SK-N-SH treated with all-trans-retinoic acid at 6 μM for 48 hours (cell line): ENCODE data around the gene SMOC1.

ENCODE experiments used
- ATAC-seq: fragments of 200-7000 bp; cut with Tn5 transposase; 3 replicates; pipeline ENCODE4 v1.9.1; 2020; ENCODE audit warnings: mild to moderate bottlenecking, moderate library complexity
- ARNTL ChIP-seq: fragments of 450-650 bp; formaldehyde crosslinking; IDR thresholded peaks from 2 replicates; pipeline ENCODE4 v1.5.0; 2020; ENCODE audit warnings: low read depth, mild to moderate bottlenecking, moderate library complexity, borderline replicate concordance
- BACH2 ChIP-seq: fragments of 250-450 bp; sonication (Bioruptor Pico); IDR thresholded peaks from 2 replicates; pipeline ENCODE4 v1.9.0; 2021; ENCODE audit warnings: mild to moderate bottlenecking, borderline replicate concordance
- CSDC2 ChIP-seq: fragments of 250-450 bp; sonication (Bioruptor Pico); IDR thresholded peaks from 2 replicates; pipeline ENCODE4 v1.5.0; 2020; ENCODE audit warnings: mild to moderate bottlenecking, moderate library complexity
- GLIS3 ChIP-seq: fragments of 250-450 bp; sonication (Bioruptor Pico); IDR thresholded peaks from 2 replicates; pipeline ENCODE4 v1.5.0; 2020; ENCODE audit warnings: mild to moderate bottlenecking, moderate library complexity
- ISL1 ChIP-seq: fragments of 250-450 bp; sonication (Bioruptor Pico); IDR thresholded peaks from 2 replicates; pipeline ENCODE4 v2.1.2; 2022; ENCODE audit warnings: mild to moderate bottlenecking, moderate library complexity
- OSR1 ChIP-seq: fragments of 250-450 bp; sonication (Bioruptor Pico); IDR thresholded peaks from 2 replicates; pipeline ENCODE4 v1.8.0; 2022; ENCODE audit warnings: moderate library complexity, mild to moderate bottlenecking, inconsistent platforms
- PPARA ChIP-seq: fragments of 250-450 bp; sonication (Bioruptor Pico); IDR thresholded peaks from 2 replicates; pipeline ENCODE4 v1.5.0; 2020; ENCODE audit warnings: mild to moderate bottlenecking, borderline replicate concordance
- RARB ChIP-seq: fragments of 250-450 bp; sonication (Bioruptor Pico); IDR thresholded peaks from 2 replicates; pipeline ENCODE4 v1.8.0; 2021; ENCODE audit warnings: mild to moderate bottlenecking, moderate library complexity
- SNAI2 ChIP-seq: fragments of 250-450 bp; sonication (Bioruptor Pico); IDR thresholded peaks from 2 replicates; pipeline ENCODE4 v1.5.0; 2020; ENCODE audit warnings: mild to moderate bottlenecking, moderate library complexity
- TOX ChIP-seq: fragments of 250-450 bp; sonication (Bioruptor Pico); IDR thresholded peaks from 2 replicates; pipeline ENCODE4 v1.8.0; 2021; ENCODE audit warnings: mild to moderate bottlenecking, moderate library complexity, borderline replicate concordance
- ZC3H10 ChIP-seq: fragments of 250-450 bp; sonication (Bioruptor Pico); IDR thresholded peaks from 2 replicates; pipeline ENCODE4 v1.5.1; 2021; ENCODE audit warnings: mild to moderate bottlenecking, moderate library complexity
- ZFP3 ChIP-seq: fragments of 250-450 bp; sonication (Bioruptor Pico); IDR thresholded peaks from 2 replicates; pipeline ENCODE4 v1.5.0; 2020; ENCODE audit warnings: mild to moderate bottlenecking, moderate library complexity
- ZNF70 ChIP-seq: fragments of 450-650 bp; formaldehyde crosslinking; IDR thresholded peaks from 2 replicates; pipeline ENCODE4 v1.5.0; 2020; ENCODE audit warnings: mild to moderate bottlenecking, moderate library complexity
- ZNF8 ChIP-seq: fragments of 450-650 bp; formaldehyde crosslinking; IDR thresholded peaks from 2 replicates; pipeline ENCODE4 v1.5.0; 2020; ENCODE audit warnings: mild to moderate bottlenecking, moderate library complexity
- TF ChIP-seq, protein P1 (sequence below): fragments of 250-450 bp; sonication (Bioruptor Pico); IDR thresholded peaks from 2 replicates; pipeline ENCODE4 v1.8.0; 2021; ENCODE audit warnings: low read depth, mild to moderate bottlenecking, moderate library complexity, borderline replicate concordance
- TF ChIP-seq, protein P2 (sequence below): fragments of 250-450 bp; sonication (Bioruptor Pico); IDR thresholded peaks from 2 replicates; pipeline ENCODE4 v1.5.1; 2020; ENCODE audit warnings: low read depth, mild to moderate bottlenecking, moderate library complexity
- TF ChIP-seq, protein P3 (sequence below): fragments of 250-450 bp; sonication (Bioruptor Pico); IDR thresholded peaks from 2 replicates; pipeline ENCODE4 v1.5.0; 2020; ENCODE audit warnings: mild to moderate bottlenecking, moderate library complexity
- TF ChIP-seq, protein P4 (sequence below): fragments of 250-450 bp; sonication (Bioruptor Pico); IDR thresholded peaks from 2 replicates; pipeline ENCODE4 v1.8.0; 2020; ENCODE audit warnings: mild to moderate bottlenecking, moderate library complexity, borderline replicate concordance

Gene SMOC1

DNA sequence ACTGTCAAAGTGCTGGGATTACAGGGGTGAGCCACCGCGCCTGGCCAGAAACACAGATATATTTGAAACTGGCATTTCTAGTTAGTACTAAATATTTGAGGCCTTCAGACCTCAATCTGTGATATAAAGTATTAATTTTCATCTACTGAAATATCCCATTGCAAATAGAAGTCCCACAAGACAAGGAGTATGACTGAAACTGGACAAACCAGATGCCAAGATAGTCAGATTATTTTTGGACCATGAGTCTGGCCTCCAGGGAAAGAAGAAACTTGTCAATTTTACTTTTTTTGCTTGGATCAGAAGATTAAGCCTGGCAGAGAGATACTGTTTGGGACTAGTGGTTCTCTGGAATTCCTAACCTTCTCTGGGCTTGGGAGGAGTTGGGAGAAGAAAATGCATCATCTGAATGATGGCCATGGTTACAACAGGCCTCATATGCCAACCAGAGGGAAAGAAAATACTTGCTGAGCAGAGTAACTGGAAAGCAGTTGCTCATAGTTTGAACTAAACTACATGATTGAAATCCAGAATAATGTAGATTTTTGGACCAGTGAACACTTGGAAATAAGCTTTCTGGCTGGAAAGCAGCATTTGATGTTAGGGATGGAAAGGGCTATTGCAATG, 2.9 kb upstream of the SMOC1 start:
- ATAC-seq = no peak
- TF ChIP-seq ISL1 (CRISPR knock-in tag) (no peak), RARB (no peak), OSR1 (CRISPR knock-in tag) (no peak), SNAI2 (CRISPR knock-in tag) (no peak), ZC3H10 (CRISPR knock-in tag) (no peak), TOX (CRISPR knock-in tag) (no peak), CSDC2 (CRISPR knock-in tag) (no peak), BACH2 (no peak), GLIS3 (CRISPR knock-in tag) (no peak), ZFP3 (CRISPR knock-in tag) (no peak), PPARA (no peak)
- TF ChIP-seq, protein P1, sequence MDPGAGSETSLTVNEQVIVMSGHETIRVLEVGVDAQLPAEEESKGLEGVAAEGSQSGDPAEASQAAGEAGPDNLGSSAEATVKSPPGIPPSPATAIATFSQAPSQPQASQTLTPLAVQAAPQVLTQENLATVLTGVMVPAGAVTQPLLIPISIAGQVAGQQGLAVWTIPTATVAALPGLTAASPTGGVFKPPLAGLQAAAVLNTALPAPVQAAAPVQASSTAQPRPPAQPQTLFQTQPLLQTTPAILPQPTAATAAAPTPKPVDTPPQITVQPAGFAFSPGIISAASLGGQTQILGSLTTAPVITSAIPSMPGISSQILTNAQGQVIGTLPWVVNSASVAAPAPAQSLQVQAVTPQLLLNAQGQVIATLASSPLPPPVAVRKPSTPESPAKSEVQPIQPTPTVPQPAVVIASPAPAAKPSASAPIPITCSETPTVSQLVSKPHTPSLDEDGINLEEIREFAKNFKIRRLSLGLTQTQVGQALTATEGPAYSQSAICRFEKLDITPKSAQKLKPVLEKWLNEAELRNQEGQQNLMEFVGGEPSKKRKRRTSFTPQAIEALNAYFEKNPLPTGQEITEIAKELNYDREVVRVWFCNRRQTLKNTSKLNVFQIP (CRISPR knock-in tag) = no peak
- TF ChIP-seq, protein P2, sequence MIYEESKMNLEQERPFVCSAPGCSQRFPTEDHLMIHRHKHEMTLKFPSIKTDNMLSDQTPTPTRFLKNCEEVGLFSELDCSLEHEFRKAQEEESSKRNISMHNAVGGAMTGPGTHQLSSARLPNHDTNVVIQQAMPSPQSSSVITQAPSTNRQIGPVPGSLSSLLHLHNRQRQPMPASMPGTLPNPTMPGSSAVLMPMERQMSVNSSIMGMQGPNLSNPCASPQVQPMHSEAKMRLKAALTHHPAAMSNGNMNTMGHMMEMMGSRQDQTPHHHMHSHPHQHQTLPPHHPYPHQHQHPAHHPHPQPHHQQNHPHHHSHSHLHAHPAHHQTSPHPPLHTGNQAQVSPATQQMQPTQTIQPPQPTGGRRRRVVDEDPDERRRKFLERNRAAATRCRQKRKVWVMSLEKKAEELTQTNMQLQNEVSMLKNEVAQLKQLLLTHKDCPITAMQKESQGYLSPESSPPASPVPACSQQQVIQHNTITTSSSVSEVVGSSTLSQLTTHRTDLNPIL (CRISPR knock-in tag) = no peak
- TF ChIP-seq, protein P3, sequence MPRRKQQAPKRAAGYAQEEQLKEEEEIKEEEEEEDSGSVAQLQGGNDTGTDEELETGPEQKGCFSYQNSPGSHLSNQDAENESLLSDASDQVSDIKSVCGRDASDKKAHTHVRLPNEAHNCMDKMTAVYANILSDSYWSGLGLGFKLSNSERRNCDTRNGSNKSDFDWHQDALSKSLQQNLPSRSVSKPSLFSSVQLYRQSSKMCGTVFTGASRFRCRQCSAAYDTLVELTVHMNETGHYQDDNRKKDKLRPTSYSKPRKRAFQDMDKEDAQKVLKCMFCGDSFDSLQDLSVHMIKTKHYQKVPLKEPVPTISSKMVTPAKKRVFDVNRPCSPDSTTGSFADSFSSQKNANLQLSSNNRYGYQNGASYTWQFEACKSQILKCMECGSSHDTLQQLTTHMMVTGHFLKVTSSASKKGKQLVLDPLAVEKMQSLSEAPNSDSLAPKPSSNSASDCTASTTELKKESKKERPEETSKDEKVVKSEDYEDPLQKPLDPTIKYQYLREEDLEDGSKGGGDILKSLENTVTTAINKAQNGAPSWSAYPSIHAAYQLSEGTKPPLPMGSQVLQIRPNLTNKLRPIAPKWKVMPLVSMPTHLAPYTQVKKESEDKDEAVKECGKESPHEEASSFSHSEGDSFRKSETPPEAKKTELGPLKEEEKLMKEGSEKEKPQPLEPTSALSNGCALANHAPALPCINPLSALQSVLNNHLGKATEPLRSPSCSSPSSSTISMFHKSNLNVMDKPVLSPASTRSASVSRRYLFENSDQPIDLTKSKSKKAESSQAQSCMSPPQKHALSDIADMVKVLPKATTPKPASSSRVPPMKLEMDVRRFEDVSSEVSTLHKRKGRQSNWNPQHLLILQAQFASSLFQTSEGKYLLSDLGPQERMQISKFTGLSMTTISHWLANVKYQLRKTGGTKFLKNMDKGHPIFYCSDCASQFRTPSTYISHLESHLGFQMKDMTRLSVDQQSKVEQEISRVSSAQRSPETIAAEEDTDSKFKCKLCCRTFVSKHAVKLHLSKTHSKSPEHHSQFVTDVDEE (CRISPR knock-in tag) = no peak
- TF ChIP-seq, protein P4, sequence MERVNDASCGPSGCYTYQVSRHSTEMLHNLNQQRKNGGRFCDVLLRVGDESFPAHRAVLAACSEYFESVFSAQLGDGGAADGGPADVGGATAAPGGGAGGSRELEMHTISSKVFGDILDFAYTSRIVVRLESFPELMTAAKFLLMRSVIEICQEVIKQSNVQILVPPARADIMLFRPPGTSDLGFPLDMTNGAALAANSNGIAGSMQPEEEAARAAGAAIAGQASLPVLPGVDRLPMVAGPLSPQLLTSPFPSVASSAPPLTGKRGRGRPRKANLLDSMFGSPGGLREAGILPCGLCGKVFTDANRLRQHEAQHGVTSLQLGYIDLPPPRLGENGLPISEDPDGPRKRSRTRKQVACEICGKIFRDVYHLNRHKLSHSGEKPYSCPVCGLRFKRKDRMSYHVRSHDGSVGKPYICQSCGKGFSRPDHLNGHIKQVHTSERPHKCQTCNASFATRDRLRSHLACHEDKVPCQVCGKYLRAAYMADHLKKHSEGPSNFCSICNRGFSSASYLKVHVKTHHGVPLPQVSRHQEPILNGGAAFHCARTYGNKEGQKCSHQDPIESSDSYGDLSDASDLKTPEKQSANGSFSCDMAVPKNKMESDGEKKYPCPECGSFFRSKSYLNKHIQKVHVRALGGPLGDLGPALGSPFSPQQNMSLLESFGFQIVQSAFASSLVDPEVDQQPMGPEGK = no peak

DNA sequence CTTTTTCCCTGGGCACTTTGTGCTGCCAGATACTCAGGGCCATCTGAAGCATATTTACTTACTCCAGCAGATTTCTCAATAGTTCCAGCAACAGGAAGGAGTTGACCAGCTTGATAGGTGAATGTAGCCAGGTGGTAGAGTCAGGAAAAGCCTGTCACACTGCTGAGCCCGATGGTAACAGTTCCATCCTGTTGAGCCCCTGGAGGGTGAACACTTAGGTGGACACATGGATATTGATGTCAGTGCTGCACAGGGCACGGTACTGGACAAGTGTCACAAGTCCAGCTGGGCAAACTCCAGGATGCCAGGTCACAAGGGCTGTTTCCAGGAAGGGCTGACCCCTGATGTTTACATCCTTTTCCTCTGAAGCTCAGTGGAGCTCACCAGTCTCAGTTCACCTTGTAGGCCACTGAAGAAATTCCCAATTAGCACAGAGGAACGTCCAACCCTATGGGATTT, 2.3 kb upstream of the SMOC1 start:
- TF ChIP-seq ZNF8 (CRISPR knock-in tag) = no peak
- TF ChIP-seq ZC3H10 (CRISPR knock-in tag) = no peak
- TF ChIP-seq, protein P4 = no peak
- TF ChIP-seq, protein P1 (CRISPR knock-in tag) = no peak
- TF ChIP-seq PPARA = no peak
- TF ChIP-seq ARNTL (CRISPR knock-in tag) = no peak
- no peak for TF ChIP-seq CSDC2 (CRISPR knock-in tag)
- TF ChIP-seq ISL1 (CRISPR knock-in tag) = no peak
- TF ChIP-seq ZNF70 = no peak
- no peak for ATAC-seq

DNA sequence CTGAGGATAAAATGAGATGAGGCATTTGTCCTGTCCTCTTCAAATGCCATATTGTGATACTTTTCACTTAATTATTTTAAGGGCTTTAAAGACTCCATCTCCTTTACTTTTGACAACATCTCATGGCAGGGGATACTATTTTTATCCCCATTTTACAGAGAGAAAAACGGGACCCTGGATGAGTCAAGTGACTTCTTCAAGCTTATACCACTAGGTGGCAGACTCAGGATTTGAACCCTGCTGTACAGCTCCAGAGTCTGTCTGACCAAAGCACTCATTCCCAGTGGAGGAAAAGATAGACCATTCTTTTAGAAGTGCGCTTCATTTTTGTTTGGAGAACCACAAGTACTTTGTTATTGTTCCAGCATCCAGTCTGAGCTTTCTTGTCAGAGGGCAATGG, 1.7 kb upstream of the SMOC1 start:
- no peak for TF ChIP-seq TOX (CRISPR knock-in tag)

More for the DNA sequence above, 1.7 kb upstream of the SMOC1 start:
- peak; percentile 40; the same call in 2 of the 3 replicates for ATAC-seq
